ENCODE data around the gene P3H3.

P3H3 gene

DNA sequence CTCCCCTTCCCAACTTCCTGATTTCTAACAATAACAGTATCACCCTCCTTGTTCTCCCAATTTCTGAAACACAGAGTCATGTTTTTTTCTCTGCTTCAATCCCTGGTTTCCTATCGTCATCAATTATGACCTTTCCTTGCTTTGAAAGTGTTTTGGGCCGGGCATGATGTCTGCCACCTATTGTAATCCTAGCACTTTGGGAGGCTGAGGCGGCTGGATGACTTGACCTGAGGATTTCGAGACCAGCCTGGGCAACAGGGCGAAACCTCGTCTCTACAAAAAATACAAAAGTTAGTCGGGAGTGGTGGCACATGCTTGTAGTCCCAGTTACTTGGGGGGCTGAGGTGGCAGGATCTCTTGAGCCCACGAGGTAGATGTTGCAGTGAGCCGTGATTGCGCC is 19.2 kb upstream of the P3H3 start:
- no peak for DNase-seq

DNA sequence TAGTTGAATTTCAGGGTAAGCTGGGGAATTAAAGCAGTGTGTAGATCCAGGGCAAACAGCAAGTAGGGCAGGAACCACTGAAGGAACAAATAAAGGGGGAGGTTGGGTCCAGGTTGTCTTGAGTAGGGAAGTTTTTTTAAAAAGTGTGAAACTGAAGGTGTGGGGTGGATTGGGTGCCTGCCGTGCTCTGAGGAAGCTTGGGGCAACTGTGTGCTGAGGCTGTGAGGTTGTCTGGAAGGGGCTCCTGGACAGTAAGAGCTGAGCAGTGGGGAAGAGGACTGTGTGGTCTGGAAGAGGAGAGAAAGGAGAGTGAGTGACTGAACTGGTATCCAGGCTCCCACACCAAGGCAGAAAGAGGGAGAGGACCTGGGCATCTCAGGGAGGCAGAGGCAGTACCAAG is 17.4 kb upstream of the P3H3 start:
- no peak for DNase-seq

DNA sequence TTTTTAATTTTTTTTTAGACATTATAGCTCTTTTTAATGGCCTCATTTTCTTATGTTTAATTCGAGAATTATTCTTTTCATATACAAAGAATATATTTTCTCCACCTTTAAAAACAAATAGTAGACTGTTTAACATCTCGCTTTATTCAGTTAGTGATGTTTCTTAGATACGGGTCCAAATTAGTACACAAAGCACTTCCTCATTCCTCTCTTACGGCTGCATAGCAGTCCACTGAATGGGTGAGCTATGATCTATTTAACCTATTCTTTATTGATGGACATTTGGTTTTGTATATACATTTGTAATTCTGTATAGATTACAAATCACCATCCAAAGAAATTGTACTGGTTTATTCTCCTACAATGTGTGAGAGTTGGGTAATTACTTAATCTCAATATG is 14.8 kb upstream of the P3H3 start:
- no peak for DNase-seq

DNA sequence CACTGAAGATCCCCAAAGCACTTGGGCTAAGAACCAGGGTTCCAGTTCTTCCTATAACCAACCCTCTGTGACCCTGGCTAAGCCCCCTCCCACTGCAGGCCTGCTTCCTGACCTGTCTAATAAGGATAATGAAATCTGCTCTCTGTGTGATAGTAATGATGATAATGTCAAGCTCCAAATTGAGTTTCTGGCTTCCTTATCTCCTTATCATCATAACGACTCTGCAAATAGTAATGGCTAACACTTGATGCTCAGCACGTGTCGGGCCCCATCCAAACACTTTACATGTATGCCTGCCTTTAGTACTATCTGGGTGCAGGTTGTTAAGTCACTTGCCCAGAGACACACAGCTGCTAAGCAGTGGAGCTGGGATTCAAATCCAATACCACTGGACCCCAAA is 11.6 kb upstream of the P3H3 start:
- no peak for DNase-seq

GRCh38 chr12:6817098-6817497 is 11.1 kb upstream of the P3H3 start:
- no peak for DNase-seq

- DNase-seq = no peak
Measured at GRCh38 chr12:6817662-6818157, 10.5 kb upstream of the P3H3 start.

GRCh38 chr12:6818222-6818621 is 10.0 kb upstream of the P3H3 start:
- DNase-seq = no peak

- DNase-seq = no peak
Measured at GRCh38 chr12:6818645-6819044, 9.6 kb upstream of the P3H3 start.

DNA sequence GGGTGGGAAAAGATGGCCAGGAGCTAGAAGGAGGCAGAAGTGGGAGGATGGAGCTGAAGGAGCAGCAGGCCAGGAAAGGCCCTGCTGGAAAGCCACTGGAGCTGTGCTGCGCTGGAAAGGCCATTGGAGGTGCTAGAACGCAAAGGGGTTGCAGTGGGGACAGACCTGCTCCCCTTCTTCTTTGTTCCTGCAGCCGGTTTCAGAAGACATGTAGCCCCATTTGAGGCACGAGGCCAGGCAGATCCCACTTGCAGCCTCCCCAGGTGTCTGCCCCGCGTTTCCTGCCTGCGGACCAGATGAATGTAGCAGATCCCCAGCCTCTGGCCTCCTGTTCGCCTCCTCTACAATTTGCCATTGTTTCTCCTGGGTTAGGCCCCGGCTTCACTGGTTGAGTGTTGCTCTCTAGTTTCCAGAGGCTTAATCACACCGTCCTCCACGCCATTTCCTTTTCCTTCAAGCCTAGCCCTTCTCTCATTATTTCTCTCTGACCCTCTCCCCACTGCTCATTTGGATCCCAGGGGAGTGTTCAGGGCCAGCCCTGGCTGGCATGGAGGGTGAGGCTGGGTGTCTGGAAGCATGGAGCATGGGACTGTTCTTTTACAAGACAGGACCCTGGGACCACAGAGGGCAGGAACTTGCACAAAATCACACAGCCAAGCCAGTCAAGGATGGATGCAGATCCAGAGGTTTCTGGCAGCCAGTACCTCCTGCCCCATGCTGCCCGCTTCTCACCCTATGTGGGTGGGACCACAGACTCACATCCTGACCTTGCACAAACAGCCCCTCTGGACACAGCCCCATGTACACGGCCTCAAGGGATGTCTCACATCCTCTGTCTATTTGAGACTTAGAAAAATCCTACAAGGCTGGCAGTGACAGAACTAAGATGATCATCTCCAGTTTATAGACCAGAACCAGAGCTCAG is 8.8 kb upstream of the P3H3 start:
- DNase-seq = no peak

GRCh38 chr12:6820166-6820565 is 8.0 kb upstream of the P3H3 start:
- no peak for DNase-seq

DNA sequence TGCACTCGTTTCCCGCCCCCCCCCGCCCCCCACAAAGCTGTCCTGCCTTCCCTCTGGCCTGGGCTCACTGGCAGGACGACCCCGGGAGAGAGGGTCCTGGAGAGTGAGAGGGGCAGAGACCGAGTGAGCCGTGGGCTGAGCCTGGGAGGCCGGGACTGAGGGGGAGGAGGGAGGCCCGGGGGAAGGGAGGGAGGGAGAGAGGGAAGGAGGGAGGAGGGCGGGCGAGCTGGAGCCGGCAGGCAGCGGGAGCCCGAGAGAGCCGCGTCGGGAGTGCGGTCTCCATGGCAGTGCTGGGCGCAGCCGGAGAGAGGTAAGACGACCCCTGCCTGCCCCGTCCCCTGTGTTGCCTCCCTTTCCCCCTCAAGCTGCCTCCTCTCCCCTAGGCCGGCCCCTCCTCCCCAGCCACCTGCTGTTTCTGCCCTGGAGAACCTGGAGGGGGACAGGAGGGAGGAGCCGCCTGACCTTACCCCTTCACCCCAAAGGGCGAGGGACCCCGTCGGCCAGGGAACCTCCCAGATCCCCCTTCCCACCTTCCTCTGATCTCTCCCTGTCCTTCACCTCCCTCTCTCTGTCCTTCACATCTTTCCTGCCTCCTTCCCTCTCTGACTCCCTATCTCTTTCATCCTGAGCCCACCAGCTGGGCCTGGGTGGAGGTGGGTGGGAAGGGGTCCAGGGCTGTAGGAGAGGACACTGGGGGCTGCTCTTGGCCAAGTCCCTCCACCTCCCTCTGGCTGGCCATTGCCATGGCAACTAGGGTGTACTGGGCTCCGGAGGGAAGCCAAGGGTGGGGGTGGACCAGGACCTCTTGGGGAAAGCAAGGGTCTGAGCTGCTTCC is 6.4 kb upstream of the P3H3 start, which contains the start of gene GPR162:
Gene GPR162, plus strand, starts transcription at position 231 of the 835 bp plus-strand sequence. CDS start 2,078 bp downstream, outside the sequence.
- DNase-seq = peak in 1 of 2 experiments; percentile 19

GRCh38 chr12:6822426-6823135 is 5.6 kb upstream of the P3H3 start:
- no peak for DNase-seq

DNA sequence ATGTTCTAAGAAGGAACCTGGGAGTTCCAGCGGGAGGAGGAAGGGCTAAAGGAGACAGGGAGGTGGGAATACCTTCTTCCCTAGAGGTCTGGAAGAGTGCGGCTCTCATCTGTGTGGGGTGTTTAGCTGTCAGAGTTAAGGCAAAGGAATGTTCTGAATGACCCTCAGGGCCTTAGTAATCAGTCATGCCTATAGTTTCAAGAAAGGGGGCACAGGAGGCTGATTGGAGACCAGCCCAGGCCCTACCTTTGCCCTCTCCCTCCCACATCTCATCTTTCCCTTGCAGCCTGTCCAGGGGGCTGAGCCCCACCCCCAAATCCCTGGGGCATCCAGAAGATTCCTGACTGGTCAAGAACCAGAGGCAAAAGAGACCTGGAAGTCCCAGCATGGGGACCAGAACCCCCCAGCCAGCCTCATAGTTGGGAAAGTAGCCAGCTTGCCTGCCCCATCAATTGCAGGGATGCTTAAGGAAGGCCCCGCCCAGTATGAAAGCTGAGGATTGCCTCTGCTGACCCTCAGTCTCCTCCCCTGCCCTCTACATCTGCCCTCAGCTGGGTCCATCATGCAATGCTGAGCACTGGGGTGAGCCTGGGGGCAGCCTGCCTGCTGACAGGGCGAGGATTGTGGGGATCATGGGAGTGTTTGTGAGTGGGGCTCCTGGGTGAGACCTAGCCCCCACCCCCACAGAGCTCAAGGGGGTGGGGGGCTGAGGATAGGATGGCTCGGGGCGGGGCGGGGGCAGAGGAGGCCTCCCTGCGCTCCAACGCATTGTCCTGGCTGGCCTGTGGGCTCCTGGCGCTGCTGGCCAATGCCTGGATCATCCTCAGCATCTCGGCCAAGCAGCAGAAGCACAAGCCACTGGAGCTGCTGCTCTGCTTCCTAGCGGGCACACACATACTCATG is 4.8 kb upstream of the P3H3 start:
- no peak for DNase-seq

GRCh38 chr12:6824085-6824775 is 4.0 kb upstream of the P3H3 start:
- DNase-seq = no peak

- DNase-seq = no peak
Measured at GRCh38 chr12:6824901-6825381, 3.3 kb upstream of the P3H3 start.

- peak; percentile 15 to 51 for DNase-seq
Measured at GRCh38 chr12:6825398-6826124, 2.6 kb upstream of the P3H3 start.

- no peak for DNase-seq
Measured at GRCh38 chr12:6826125-6826733, 2.0 kb upstream of the P3H3 start.

DNA sequence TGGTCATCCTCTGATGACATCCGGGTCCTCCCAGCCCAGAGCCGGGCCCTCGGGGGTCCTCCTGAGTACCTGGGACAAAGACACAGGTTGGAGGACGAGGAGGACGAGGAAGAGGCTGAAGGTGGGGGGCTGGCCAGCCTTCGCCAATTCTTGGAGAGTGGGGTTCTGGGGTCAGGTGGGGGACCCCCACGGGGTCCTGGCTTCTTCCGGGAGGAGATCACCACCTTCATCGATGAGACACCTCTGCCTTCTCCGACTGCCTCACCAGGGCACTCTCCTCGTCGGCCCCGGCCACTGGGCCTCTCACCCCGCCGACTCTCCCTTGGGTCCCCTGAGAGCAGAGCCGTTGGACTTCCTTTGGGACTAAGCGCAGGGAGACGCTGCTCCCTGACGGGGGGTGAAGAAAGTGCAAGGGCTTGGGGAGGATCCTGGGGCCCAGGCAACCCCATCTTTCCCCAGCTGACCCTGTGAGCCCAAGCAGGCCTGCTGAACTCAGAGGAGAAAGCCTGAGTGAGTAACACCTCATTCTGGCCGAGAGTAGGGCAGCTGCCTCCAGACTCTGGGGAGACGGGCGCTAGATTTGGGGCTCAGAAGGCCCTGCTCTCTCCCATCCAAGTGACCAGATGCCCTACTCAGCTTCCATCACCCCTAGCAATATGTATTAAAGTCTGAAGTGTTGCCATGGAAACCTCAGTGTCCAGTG is 1.3 kb upstream of the P3H3 start:
- no peak for DNase-seq

DNA sequence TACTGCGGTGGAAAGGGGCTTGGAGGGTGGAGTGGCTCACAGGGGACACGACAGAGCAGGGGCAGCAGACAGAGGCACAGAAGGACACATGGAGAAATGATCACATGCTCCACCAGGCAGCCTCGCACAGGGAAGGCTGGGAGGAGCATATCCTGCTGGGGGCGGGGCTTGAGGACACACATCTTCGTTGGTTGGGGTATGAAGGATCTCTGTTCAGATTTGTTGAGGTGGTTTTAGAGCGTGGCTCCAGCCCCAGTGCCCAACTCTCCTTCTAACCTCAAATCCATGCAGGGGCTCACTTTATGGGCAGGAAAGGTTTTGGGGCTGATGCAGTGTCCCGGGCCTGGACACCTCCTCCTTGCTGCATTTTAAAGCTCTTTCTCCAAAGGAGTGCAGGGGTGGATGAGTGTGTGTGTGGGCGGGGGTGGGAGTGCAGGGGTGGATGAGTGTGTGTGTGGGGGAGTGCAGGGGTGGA is 733 bp upstream of the P3H3 start:
- DNase-seq = peak; percentile 36 to 60
